A673 (cell line): ENCODE results near the gene TBC1D22A. TPM values are rescaled to one million over a fixed set of nuclear protein-coding genes. Genes with fewer than 3 reads are reported as not detected.

Experiments used
- BruUV-seq: library from RNA; stranded (reverse); fragments of 400-500 nt; replicated peaks from 2 replicates; lab custom pipeline; 2021; lab: Mats Ljungman, UMichigan
- CTCF ChIA-PET: fragments of 300-600 bp; sonication (Branson Sonifier 250); formaldehyde crosslinking; loops from one replicate; lab custom pipeline; 2022; ENCODE audit warnings: antibody characterized with exemption; lab: Charles Lee
- POLR2A ChIA-PET: fragments of 300-600 bp; sonication (Branson Sonifier 250); formaldehyde crosslinking; loops from one replicate; lab custom pipeline; 2022; ENCODE audit warnings: antibody characterized with exemption; ENCODE audit not compliant: low non-redundant PET; lab: Charles Lee
- DNase-seq: peaks from one replicate; pipeline ENCODE4 v3.0.0-alpha.2; 2015; ENCODE audit warnings: low spot score
- H3K27ac ChIP-seq: fragments of 200-600 bp; sonication (generic); 2 replicates; pipeline ENCODE4 v1.5.1; 2016; ENCODE audit warnings: mixed run types, low read depth, mild to moderate bottlenecking, mixed read lengths, antibody characterized with exemption, low read length; ENCODE audit not compliant: poor library complexity, severe bottlenecking
- H3K27me3 ChIP-seq: fragments of 200-600 bp; sonication (generic); replicated peaks from 2 replicates; pipeline ENCODE4 v1.6.1; 2017; ENCODE audit warnings: mixed run types, low read depth, mild to moderate bottlenecking, mixed read lengths, antibody characterized with exemption, low read length; ENCODE audit not compliant: insufficient read depth, poor library complexity
- H3K36me3 ChIP-seq: fragments of 200-600 bp; sonication (generic); 2 replicates; pipeline ENCODE4 v1.6.1; 2016; ENCODE audit warnings: mixed run types, mild to moderate bottlenecking, mixed read lengths, antibody characterized with exemption, low read length; ENCODE audit not compliant: insufficient read depth, poor library complexity, severe bottlenecking
- H3K4me1 ChIP-seq: fragments of 200-600 bp; sonication (generic); 2 replicates; pipeline ENCODE4 v1.6.1; 2017; ENCODE audit warnings: mixed run types, mild to moderate bottlenecking, mixed read lengths, antibody characterized with exemption, low read length; ENCODE audit not compliant: insufficient read depth, poor library complexity, severe bottlenecking
- H3K4me3 ChIP-seq: fragments of 200-600 bp; sonication (generic); 2 replicates; pipeline ENCODE4 v1.5.1; 2016; ENCODE audit warnings: low read depth, mixed run types, mild to moderate bottlenecking, mixed read lengths, low read length; ENCODE audit not compliant: poor library complexity, severe bottlenecking
- H3K9me3 ChIP-seq: fragments of 200-600 bp; sonication (generic); 2 replicates; pipeline ENCODE4 v1.6.1; 2016; ENCODE audit warnings: mixed run types, low read depth, mild to moderate bottlenecking, mixed read lengths, antibody characterized with exemption, low read length; ENCODE audit not compliant: poor library complexity, severe bottlenecking
- EZH2 ChIP-seq: fragments of 200-600 bp; sonication (generic); IDR thresholded peaks from 2 replicates; pipeline ENCODE4 v1.6.1; 2017; ENCODE audit warnings: borderline replicate concordance, low read depth, mild to moderate bottlenecking, mixed read lengths, antibody characterized with exemption, low read length; ENCODE audit not compliant: poor library complexity, severe bottlenecking
- intact Hi-C: fragments of 100-400 bp; cut with micrococcal nuclease; formaldehyde crosslinking; loops from one replicate; pipeline ENCODE4 v1.10.0; 2022; ENCODE audit not compliant: unreplicated experiment
- total RNA-seq: library from RNA; stranded (reverse); gene quantifications from 2 replicates; pipeline ENCODE4 v1.2.3, GENCODE V29; 2021
- TF ChIP-seq, protein P1 (sequence below): fragments of 300-800, 200-600 bp; sonication (generic); conservative IDR thresholded peaks from 2 replicates; pipeline ENCODE4 v1.5.1; 2017; ENCODE audit warnings: low read depth, mild to moderate bottlenecking, antibody characterized with exemption, low read length, moderate library complexity, mixed read lengths

The TBC1D22A gene
- total RNA-seq, 1 experiment from 2014 or later = 22.5 TPM

DNA sequence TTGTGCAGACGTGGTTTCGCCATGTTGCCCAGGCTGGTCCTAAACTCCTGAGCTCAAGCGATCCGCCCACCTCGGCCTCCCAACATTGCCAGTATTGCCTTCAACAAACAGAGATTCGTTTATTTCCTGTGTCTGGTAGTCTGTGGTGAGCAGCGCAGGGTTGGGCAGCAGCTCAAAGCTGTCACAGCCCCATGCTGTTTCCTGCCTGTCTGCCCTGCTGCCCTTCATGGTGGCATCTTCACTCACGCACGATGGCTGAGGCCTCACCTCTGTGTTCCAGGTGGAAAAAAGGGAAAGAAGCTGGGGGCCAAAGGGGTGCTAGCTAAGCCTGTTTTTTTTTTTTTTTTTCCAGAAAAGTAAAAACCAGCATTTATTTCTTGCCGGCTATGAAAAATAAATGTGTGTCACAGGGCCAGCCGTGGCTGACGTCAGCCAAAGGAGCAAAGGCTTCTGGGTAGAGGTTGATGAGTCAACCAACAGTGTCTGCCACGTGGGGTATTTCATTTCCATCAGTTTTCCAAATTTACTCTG, 28.8 kb downstream of the TBC1D22A start:
- Histone ChIP-seq H3K4me1 (no peaks in the 10 kb centered on the region), H3K36me3 (peaks cover 3% of the 10 kb centered on the region), H3K27me3 (no peaks in the 10 kb centered on the region), H3K27ac (no peak overlapping the region), H3K4me3 (no peak overlapping the region), H3K9me3 (no peaks in the 10 kb centered on the region)
- CTCF ChIA-PET = no interaction called here
- POLR2A ChIA-PET = no interaction called here
- intact Hi-C loops = no loop called here
- no peak for DNase-seq
- BruUV-seq = no TSS peak
- TF ChIP-seq, protein P1, sequence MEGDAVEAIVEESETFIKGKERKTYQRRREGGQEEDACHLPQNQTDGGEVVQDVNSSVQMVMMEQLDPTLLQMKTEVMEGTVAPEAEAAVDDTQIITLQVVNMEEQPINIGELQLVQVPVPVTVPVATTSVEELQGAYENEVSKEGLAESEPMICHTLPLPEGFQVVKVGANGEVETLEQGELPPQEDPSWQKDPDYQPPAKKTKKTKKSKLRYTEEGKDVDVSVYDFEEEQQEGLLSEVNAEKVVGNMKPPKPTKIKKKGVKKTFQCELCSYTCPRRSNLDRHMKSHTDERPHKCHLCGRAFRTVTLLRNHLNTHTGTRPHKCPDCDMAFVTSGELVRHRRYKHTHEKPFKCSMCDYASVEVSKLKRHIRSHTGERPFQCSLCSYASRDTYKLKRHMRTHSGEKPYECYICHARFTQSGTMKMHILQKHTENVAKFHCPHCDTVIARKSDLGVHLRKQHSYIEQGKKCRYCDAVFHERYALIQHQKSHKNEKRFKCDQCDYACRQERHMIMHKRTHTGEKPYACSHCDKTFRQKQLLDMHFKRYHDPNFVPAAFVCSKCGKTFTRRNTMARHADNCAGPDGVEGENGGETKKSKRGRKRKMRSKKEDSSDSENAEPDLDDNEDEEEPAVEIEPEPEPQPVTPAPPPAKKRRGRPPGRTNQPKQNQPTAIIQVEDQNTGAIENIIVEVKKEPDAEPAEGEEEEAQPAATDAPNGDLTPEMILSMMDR = no peak
- TF ChIP-seq EZH2 = no peak

DNA sequence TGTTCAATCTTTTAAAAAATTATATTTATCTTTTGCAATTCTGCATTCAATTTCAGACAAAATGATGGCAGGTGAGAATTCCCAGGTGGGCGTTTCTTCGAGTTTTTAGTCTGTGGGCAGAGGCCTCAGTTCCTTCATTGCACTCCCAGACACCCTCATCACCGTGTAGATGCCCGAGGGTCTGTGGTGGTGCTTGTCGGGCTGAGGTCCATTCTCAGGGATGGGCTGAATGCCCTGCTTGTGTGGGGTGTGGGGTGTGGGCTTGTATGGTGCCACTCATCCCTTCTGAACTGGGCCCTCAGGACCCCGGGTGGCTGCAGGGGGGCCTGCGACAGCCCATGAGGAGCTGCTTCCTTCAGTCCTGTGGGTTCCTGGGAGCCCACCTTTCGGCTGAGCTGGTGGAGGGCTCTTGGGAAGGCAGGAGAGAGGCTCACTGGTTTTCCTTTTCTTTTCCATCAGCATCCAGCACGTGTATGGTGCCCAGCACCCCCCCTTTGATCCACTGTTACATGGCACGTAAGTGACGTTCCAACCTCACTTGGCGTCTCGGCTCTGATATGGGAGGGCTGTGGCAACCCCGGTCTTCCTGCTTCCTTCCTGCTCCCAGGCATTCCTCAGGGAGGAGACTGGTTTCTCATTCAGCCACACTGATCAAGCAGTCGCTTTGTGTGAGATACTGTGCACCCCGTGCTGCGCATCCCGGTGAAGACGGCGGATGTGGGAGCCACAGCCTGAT, 29.8 kb downstream of the TBC1D22A start:
- H3K27me3 ChIP-seq = no peaks in the 10 kb centered on the region
- no peak overlapping the region for H3K4me3 ChIP-seq
- no peaks in the 10 kb centered on the region for H3K4me1 ChIP-seq
- BruUV-seq = no TSS peak
- no peaks in the 10 kb centered on the region for H3K9me3 ChIP-seq
- CTCF ChIA-PET = no interaction called here
- TF ChIP-seq, protein P1 = no peak
- no peak for TF ChIP-seq EZH2
- H3K36me3 ChIP-seq = peaks cover 3% of the 10 kb centered on the region
- H3K27ac ChIP-seq = no peak overlapping the region
- DNase-seq = no peak
- POLR2A ChIA-PET = no interaction called here
- intact Hi-C loops = no loop called here

DNA sequence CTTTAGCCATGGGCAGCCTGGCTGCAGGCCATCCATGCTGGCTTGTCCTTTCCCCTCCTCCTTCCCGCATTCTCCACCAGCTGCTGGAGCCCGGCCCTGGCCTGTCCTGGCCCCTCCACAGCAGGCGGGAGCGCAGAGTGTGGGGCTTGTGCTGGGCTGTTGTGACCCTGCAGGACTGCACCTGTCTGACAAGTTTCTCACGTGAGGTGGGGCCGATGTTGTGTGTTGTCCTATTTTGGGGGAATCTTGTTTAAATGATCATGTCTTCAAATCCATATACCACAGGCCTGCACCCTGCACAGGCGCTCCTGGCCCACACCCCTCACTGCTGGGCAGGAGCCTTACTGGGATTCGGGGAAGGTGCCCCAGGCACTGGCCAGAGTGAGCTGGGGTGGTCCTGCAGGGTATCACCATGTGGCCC, 30.4 kb downstream of the TBC1D22A start:
- no peaks in the 10 kb centered on the region for H3K4me1 ChIP-seq
- H3K4me3 ChIP-seq = no peak overlapping the region
- CTCF ChIA-PET = no interaction called here
- DNase-seq = no peak
- no peak overlapping the region for H3K27ac ChIP-seq
- TF ChIP-seq, protein P1 = no peak
- TF ChIP-seq EZH2 = no peak
- H3K9me3 ChIP-seq = no peaks in the 10 kb centered on the region
- no TSS peak for BruUV-seq
- POLR2A ChIA-PET = no interaction called here
- H3K27me3 ChIP-seq = no peaks in the 10 kb centered on the region
- intact Hi-C loops = no loop called here
- H3K36me3 ChIP-seq = peaks cover 3% of the 10 kb centered on the region
